PFSK-1 (cell line): ENCODE measurements around the gene COX6A1.

Experiments
- FOXP2 ChIP-seq: optimal IDR thresholded peaks from 2 replicates; pipeline ENCODE3; 2011; ENCODE audit warnings: borderline replicate concordance, control low read depth, inconsistent platforms; ENCODE audit not compliant: insufficient read depth; ENCODE audit errors: extremely low read length, extremely low read depth
- POLR2AphosphoS5 ChIP-seq: IDR thresholded peaks from 2 replicates; pipeline ENCODE4 v1.6.1; 2012; ENCODE audit warnings: low read depth, mild to moderate bottlenecking, control low read depth, low read length, moderate library complexity
- REST ChIP-seq, 2 experiments: IDR thresholded peaks; 2 replicates each; pipeline versions ENCODE4 v1.6.1 to v1.8.0; 2011 to 2012; ENCODE audit warnings: low read depth in 2 of 2, low read length in 2 of 2, control low read depth in 1 of 2, inconsistent platforms in 1 of 2, mild to moderate bottlenecking in 1 of 2, moderate library complexity in 1 of 2; ENCODE audit not compliant: insufficient read depth in 1 of 2
- SIN3A ChIP-seq: IDR thresholded peaks from 2 replicates; pipeline ENCODE4 v1.6.1; 2012; ENCODE audit warnings: mild to moderate bottlenecking, low read length, moderate library complexity, borderline replicate concordance; ENCODE audit not compliant: insufficient read depth
- TAF1 ChIP-seq: IDR thresholded peaks from 2 replicates; pipeline ENCODE4 v1.6.1; 2012; ENCODE audit warnings: low read length, control low read depth, borderline replicate concordance; ENCODE audit not compliant: insufficient read depth

Gene COX6A1

GRCh38 chr12:120438495-120439198 lies 734 bp downstream of the COX6A1 start:
- TF ChIP-seq POLR2AphosphoS5 (no peak), SIN3A (no peak), TAF1 (no peak), FOXP2 (no peak), REST (IDR thresholded peaks at IDR 0.05; ENCODE audit: insufficient read depth in 1 of 2, low read depth in 2 of 2, low read length in 2 of 2) (no peak)

GRCh38 chr12:120439646-120440247 lies 1.8 kb downstream of the COX6A1 start:
- TF ChIP-seq FOXP2 (no peak), SIN3A (no peak), POLR2AphosphoS5 (no peak), REST (IDR thresholded peaks at IDR 0.05; ENCODE audit: insufficient read depth in 1 of 2, low read depth in 2 of 2, low read length in 2 of 2) (no peak), TAF1 (no peak)

GRCh38 chr12:120444676-120445075 lies 6.8 kb downstream of the COX6A1 start:
- no peak for TF ChIP-seq POLR2AphosphoS5
- TF ChIP-seq REST (IDR thresholded peaks at IDR 0.05; ENCODE audit: insufficient read depth in 1 of 2, low read depth in 2 of 2, low read length in 2 of 2) = no peak
- no peak for TF ChIP-seq TAF1
- TF ChIP-seq SIN3A = no peak
- no peak for TF ChIP-seq FOXP2

- TF ChIP-seq REST (IDR thresholded peaks at IDR 0.05; ENCODE audit: insufficient read depth in 1 of 2, low read depth in 2 of 2, low read length in 2 of 2) (peak in 1 of 2 experiments; percentile 77; a peak in 2 of 4 replicates), SIN3A (peak; percentile 98), FOXP2 (peak; percentile 95), TAF1 (peak; percentile 94; the same call in 1 of the 2 replicates), POLR2AphosphoS5 (peak; percentile 97)
Measured at GRCh38 chr12:120445911-120446843, 8.3 kb downstream of the COX6A1 start, which contains the start of the genes GATC and TRIAP1. GATC (plus strand) TSS chr12:120446444; CDS start chr12:120446481, 37 bp downstream. TRIAP1 (minus strand) TSS chr12:120446384; CDS start chr12:120446372, 12 bp downstream.
